ENCODE measurements around the gene TTC39B. TPM values are rescaled to one million over a fixed set of nuclear protein-coding genes. Genes with fewer than 3 reads are reported as not detected.

TTC39B gene
- total and polyA plus RNA-seq, 7 donors, result 0.18 to 13.1 (median 1.8) TPM

- ATAC-seq, result no peak
- DNase-seq, result no peak
- TF ChIP-seq CTCF (IDR thresholded peaks at IDR 0.05), result no peak
- intact Hi-C loops (cut with DNase I), result no loop called here
- 53 to 58% (median 56%) methylated on average over 4 of the region's 4 CpGs for WGBS, 3 donors
- Histone ChIP-seq H3K27me3 (ENCODE audit: insufficient read depth in 3 of 3, low read length in 2 of 3) (no peaks in the 10 kb centered on the region), H3K9me3 (no peaks in the 10 kb centered on the region), H3K4me3 (no peak overlapping the region), H3K4me1 (no peaks in the 10 kb centered on the region), H3K27ac (no peak overlapping the region), H3K36me3 (ENCODE audit: insufficient read depth in 1 of 2, low read depth in 1 of 2) (no peaks in the 10 kb centered on the region)
Observed at GRCh38 chr9:15317836-15318235, 10.8 kb upstream of the TTC39B start.

GRCh38 chr9:15311607-15312006 is 4.6 kb upstream of the TTC39B start:
- no peak for ATAC-seq

GRCh38 chr9:15310107-15310850 is 3.3 kb upstream of the TTC39B start:
- no peak overlapping the region for H3K4me3 ChIP-seq
- H3K4me1 ChIP-seq, result peaks cover 7% of the 10 kb centered on the region
- no peaks in the 10 kb centered on the region for H3K9me3 ChIP-seq
- DNase-seq, result no peak
- WGBS, 3 donors, result 37 to 60% (median 42%) methylated on average over 6 of the region's 6 CpGs
- H3K36me3 ChIP-seq (ENCODE audit: insufficient read depth in 1 of 2, low read depth in 1 of 2), result no peaks in the 10 kb centered on the region
- TF ChIP-seq CTCF (IDR thresholded peaks at IDR 0.05), result no peak
- intact Hi-C loops (cut with DNase I), result no loop called here
- H3K27me3 ChIP-seq (ENCODE audit: insufficient read depth in 3 of 3, low read length in 2 of 3), result no peaks in the 10 kb centered on the region
- ATAC-seq, result no peak
- no peak overlapping the region for H3K27ac ChIP-seq

More at GRCh38 chr9:15311607-15312006, 4.6 kb upstream of the TTC39B start:
- H3K4me1 ChIP-seq, result no peaks in the 10 kb centered on the region
- no peak for DNase-seq
- intact Hi-C loops (cut with DNase I), result no loop called here
- no peak for TF ChIP-seq CTCF (IDR thresholded peaks at IDR 0.05)
- H3K27ac ChIP-seq, result no peak overlapping the region
- no peaks in the 10 kb centered on the region for H3K27me3 ChIP-seq (ENCODE audit: insufficient read depth in 3 of 3, low read length in 2 of 3)
- H3K9me3 ChIP-seq, result no peaks in the 10 kb centered on the region
- WGBS, 3 donors, result 60 to 78% (median 69%) methylated on average over 1 of the region's 1 CpG
- no peaks in the 10 kb centered on the region for H3K36me3 ChIP-seq (ENCODE audit: insufficient read depth in 1 of 2, low read depth in 1 of 2)
- H3K4me3 ChIP-seq, result no peak overlapping the region

- Histone ChIP-seq H3K27me3 (ENCODE audit: insufficient read depth in 3 of 3, low read length in 2 of 3) (no peaks in the 10 kb centered on the region), H3K36me3 (ENCODE audit: insufficient read depth in 1 of 2, low read depth in 1 of 2) (no peaks in the 10 kb centered on the region), H3K4me3 (no peak overlapping the region), H3K4me1 (peaks cover 7% of the 10 kb centered on the region), H3K9me3 (no peaks in the 10 kb centered on the region), H3K27ac (no peak overlapping the region)
- DNase-seq (no peak), ATAC-seq (no peak)
- intact Hi-C loops (cut with DNase I), result loop anchor here (10.0 kb wide), 2 partner anchors 116 to 206 kb away; partner anchors contain the start of genes PSIP1 (in 1 of the 2) and SNAPC3 (in 1 of the 2)
- TF ChIP-seq CTCF (IDR thresholded peaks at IDR 0.05), result no peak
- 42 to 75% (median 66%) methylated on average over 1 of the region's 1 CpG for WGBS, 3 donors
Observed at GRCh38 chr9:15308511-15308910, 1.5 kb upstream of the TTC39B start.

- Histone ChIP-seq H3K9me3 (no peaks in the 10 kb centered on the region), H3K27ac (peak overlapping the region; percentile 74), H3K4me3 (peak overlapping the region; percentile 81), H3K4me1 (peaks cover 7% of the 10 kb centered on the region), H3K36me3 (ENCODE audit: insufficient read depth in 1 of 2, low read depth in 1 of 2) (no peaks in the 10 kb centered on the region), H3K27me3 (ENCODE audit: insufficient read depth in 3 of 3, low read length in 2 of 3) (no peaks in the 10 kb centered on the region)
- no peak for TF ChIP-seq CTCF (IDR thresholded peaks at IDR 0.05)
- 5 to 8% (median 7%) methylated on average over 12 of the region's 12 CpGs for WGBS, 3 donors
- no peak for ATAC-seq
- DNase-seq, result no peak
- intact Hi-C loops (cut with DNase I), result loop anchor here (2.0 to 10.0 kb wide), 3 partner anchors 115 to 207 kb away; partner anchors contain the start of genes SNAPC3 (in 2 of the 2) and PSIP1 (in 1 of the 2)
Observed at GRCh38 chr9:15307523-15307841, 466 bp upstream of the TTC39B start.
